GM12891 (cell line): ENCODE measurements around the gene TEKT2.

Experiments used
- DNase-seq: peaks from one replicate; pipeline ENCODE4 v3.0.0; 2011; ENCODE audit warnings: low spot score; ENCODE audit not compliant: insufficient read length
- FAIRE-seq: peaks from 2 replicates; lab custom pipeline; 2011; peaks lifted over from hg19 to GRCh38; lab: Jason Lieb, UNC
- PAX5 ChIP-seq: IDR thresholded peaks from 2 replicates; pipeline ENCODE4 v1.6.1; 2011; ENCODE audit warnings: low read length, moderate library complexity, mild to moderate bottlenecking; ENCODE audit not compliant: insufficient read depth, severe bottlenecking
- POLR2A ChIP-seq: IDR thresholded peaks from 2 replicates; pipeline ENCODE4 v1.6.1; 2011; ENCODE audit warnings: low read depth, low read length, control low read depth
- POLR2AphosphoS5 ChIP-seq: IDR thresholded peaks from 2 replicates; pipeline ENCODE4 v1.6.1; 2011; ENCODE audit warnings: low read depth, low read length, control low read depth
- POU2F2 ChIP-seq: IDR thresholded peaks from 2 replicates; pipeline ENCODE4 v1.6.1; 2011; ENCODE audit warnings: low read depth, mild to moderate bottlenecking, control low read depth, low read length, moderate library complexity
- SPI1 ChIP-seq: IDR thresholded peaks from 2 replicates; pipeline ENCODE4 v1.6.1; 2011; ENCODE audit warnings: low read depth, low read length, control low read depth
- TAF1 ChIP-seq: IDR thresholded peaks from 2 replicates; pipeline ENCODE4 v1.6.1; 2011; ENCODE audit warnings: low read depth, low read length, control low read depth

Gene TEKT2

GRCh38 chr1:36126797-36127500 lies 43.1 kb downstream of the TEKT2 start:
- no peak for FAIRE-seq
- DNase-seq: no peak
- no peak for TF ChIP-seq POLR2A
- TF ChIP-seq POU2F2: no peak
- no peak for TF ChIP-seq SPI1
- TF ChIP-seq POLR2AphosphoS5: no peak
- no peak for TF ChIP-seq PAX5
- TF ChIP-seq TAF1: no peak

- no peak for DNase-seq
- no peak for TF ChIP-seq SPI1
- no peak for TF ChIP-seq POLR2A
- no peak for TF ChIP-seq POU2F2
- no peak for TF ChIP-seq POLR2AphosphoS5
- no peak for TF ChIP-seq TAF1
- no peak for FAIRE-seq
Measured at GRCh38 chr1:36128126-36128904, 44.4 kb downstream of the TEKT2 start.

GRCh38 chr1:36128905-36129206 lies 45.0 kb downstream of the TEKT2 start:
- FAIRE-seq: no peak
- no peak for DNase-seq
- TF ChIP-seq PAX5: no peak
- no peak for TF ChIP-seq POLR2A
- TF ChIP-seq TAF1: no peak
- no peak for TF ChIP-seq POU2F2
- TF ChIP-seq SPI1: no peak
- no peak for TF ChIP-seq POLR2AphosphoS5

- FAIRE-seq (no peak), DNase-seq (no peak)
- TF ChIP-seq PAX5 (no peak), POLR2AphosphoS5 (no peak), TAF1 (no peak), SPI1 (no peak), POLR2A (no peak), POU2F2 (no peak)
Measured at GRCh38 chr1:36132029-36132428, 48.1 kb downstream of the TEKT2 start.

- TF ChIP-seq POLR2A (no peak), PAX5 (no peak), POU2F2 (no peak), SPI1 (no peak), POLR2AphosphoS5 (no peak), TAF1 (no peak)
- DNase-seq: no peak
- FAIRE-seq: peak; percentile 79
Measured at GRCh38 chr1:36133484-36133883, 49.6 kb downstream of the TEKT2 start.

GRCh38 chr1:36134031-36134430 lies 50.1 kb downstream of the TEKT2 start:
- DNase-seq (no peak), FAIRE-seq (no peak)
- no peak for TF ChIP-seq PAX5
- TF ChIP-seq SPI1: no peak
- TF ChIP-seq TAF1: no peak
- TF ChIP-seq POLR2AphosphoS5: no peak
- no peak for TF ChIP-seq POLR2A
- no peak for TF ChIP-seq POU2F2

- TF ChIP-seq POU2F2 (no peak), POLR2A (no peak), TAF1 (no peak), POLR2AphosphoS5 (no peak), SPI1 (no peak), PAX5 (no peak)
- DNase-seq (no peak), FAIRE-seq (no peak)
Measured at GRCh38 chr1:36134505-36135329, 50.8 kb downstream of the TEKT2 start.

- no peak for TF ChIP-seq POLR2AphosphoS5
- no peak for FAIRE-seq
- no peak for DNase-seq
Measured at GRCh38 chr1:36135330-36135667, 51.4 kb downstream of the TEKT2 start.

GRCh38 chr1:36135796-36136195 lies 51.9 kb downstream of the TEKT2 start:
- DNase-seq (no peak), FAIRE-seq (no peak)
- TF ChIP-seq TAF1 (no peak), SPI1 (no peak), POLR2A (no peak), PAX5 (no peak), POLR2AphosphoS5 (no peak), POU2F2 (no peak)
